PC-3 (cell line): ENCODE data around the gene C16orf96.

Experiments
- CTCF ChIP-seq: fragments of 300-600 bp; sonication (generic); conservative IDR thresholded peaks from 2 replicates; pipeline ENCODE4 v1.5.1; 2017; ENCODE audit warnings: antibody characterized with exemption, low read depth, mild to moderate bottlenecking, low read length
- EZH2 ChIP-seq: fragments of 300-600 bp; sonication (generic); IDR thresholded peaks from one replicate; pipeline ENCODE4 v1.6.1; 2017; ENCODE audit warnings: antibody characterized with exemption, mild to moderate bottlenecking, low read length; ENCODE audit not compliant: unreplicated experiment

GRCh38 chr16:4604401-4604800 lies 48.3 kb downstream of the C16orf96 start:
- TF ChIP-seq CTCF (no peak), EZH2 (no peak)
